HG03175 (cell line): ENCODE measurements around the gene RNF26.
A peak's percentile ranks its signal among the peaks of the same experiment; 100 is the strongest.

Experiments
- ATAC-seq: cut with Tn5 transposase; IDR thresholded peaks from one replicate; pipeline ENCODE4 v1.9.1; 2021; ENCODE audit warnings: mild to moderate bottlenecking, moderate library complexity; ENCODE audit not compliant: unreplicated experiment

RNF26 gene

DNA sequence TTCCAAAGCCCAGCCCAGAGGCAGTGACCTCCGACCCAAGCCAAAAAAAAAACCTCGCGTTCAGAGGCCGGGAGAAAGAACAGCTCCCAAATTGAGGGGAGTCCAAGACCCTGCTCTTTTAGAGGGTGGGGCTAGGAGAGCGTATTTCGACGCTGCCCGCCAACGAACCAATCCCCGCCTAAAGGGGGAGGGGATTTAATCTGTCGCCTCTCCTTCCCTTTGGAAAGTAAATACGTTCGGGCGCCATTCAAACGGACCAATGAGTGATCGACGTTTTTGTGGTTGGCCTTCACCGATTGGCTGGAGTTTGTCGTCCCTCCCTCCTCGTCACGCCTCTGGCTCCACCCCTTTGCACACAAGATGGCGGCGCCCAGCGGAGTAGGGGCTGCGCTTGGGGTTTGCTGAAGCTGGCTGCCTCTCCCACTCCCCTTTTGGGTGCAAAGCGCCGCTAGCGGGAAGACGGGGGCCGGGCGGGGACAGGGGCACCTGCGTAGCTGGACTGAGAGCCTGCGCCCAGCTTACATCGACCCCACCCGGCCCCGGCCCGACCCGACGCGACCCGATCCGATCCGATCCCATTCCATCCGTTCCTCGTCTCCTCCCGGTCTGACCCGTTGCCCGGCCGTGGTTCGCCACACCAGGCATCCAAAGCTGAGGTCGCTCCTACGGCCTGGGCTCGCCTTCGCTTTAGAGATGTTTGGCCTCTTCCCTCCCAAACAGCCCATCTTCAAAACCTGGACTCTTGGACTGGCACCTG is at the start of gene RNF26:
RNF26 (plus strand) TSS at position 354 of the 757 bp plus-strand sequence. CDS start 596 bp downstream, outside the sequence.
- ATAC-seq: peak; percentile 91

- no peak for ATAC-seq
These were observed 48.9 kb upstream of the RNF26 start for GRCh38 chr11:119285431-119285830.

DNA sequence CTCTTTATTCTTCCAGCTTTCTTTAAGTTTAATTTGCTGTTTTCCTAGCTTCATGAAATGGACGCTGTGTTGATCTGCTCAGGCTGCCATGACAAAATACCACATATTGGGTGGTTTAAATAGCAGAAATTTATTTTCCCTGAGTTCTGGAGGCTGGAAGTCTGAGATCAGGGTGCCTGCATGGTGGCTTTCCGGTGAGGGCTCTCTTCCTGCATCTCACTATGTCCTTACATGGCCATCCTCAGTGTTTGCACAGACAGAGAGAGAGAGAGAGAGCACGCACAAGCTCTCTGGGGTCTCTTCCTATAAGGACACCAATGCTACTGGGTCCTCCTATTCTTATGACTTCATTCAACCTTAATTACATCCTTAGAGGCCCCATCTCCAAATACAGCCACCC is 46.1 kb upstream of the RNF26 start:
- no peak for ATAC-seq

DNA sequence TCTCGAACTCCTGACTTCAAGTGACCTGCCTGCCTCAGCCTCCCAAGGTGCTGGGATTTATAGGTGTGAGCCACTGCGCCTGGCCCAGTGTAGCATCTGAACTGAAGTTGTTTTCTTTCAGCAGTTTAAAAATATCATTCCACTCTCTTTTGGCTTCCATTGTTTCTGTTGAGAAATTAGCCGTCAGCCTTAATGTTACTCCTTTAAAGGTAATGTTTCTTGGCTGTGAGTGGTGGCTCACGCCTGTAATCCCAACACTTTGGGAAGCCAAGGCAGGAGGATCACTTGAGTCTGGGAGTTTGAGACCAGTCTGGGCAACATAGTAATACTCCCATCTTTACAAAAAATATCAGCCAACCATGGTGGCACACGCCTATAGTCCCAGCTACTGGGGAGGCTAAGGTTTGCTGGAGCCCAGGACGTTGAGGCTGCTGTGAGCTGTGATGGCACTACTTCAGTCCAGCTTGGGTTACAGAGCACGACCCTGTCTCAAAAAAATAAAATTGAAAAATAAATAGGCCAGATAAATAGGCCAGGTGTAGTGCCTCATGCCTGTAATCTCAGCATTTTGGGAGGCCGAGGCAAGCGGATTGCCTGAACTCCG is 43.3 kb upstream of the RNF26 start:
- ATAC-seq: no peak

DNA sequence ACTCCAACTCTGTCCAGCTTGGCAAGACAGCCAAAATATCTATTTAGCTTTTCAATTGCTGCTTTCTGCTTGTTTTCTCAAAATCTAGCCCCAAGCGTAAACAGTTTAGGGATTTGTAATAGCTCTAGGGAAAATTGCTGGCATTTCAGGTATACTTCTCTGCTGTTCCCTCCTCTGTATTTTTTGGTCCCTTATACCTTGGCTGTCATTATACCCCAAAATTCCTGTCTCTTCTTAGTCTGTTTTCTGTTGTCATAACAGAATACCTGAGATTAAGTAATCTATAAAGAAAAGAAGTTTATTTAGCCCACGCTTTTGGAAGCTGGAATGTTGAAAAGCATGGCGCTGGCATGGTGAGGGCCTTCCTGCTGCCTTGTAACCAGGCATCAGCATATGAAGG is 40.9 kb upstream of the RNF26 start:
- ATAC-seq: no peak

- ATAC-seq: no peak
These were observed 39.1 kb upstream of the RNF26 start for GRCh38 chr11:119295178-119295577.

GRCh38 chr11:119297938-119298337 is 36.4 kb upstream of the RNF26 start:
- no peak for ATAC-seq

- ATAC-seq: no peak
These were observed 35.6 kb upstream of the RNF26 start for GRCh38 chr11:119298726-119299125.

- no peak for ATAC-seq
These were observed 34.9 kb upstream of the RNF26 start for GRCh38 chr11:119299416-119299815.

GRCh38 chr11:119300198-119300964 is 33.9 kb upstream of the RNF26 start:
- no peak for ATAC-seq

GRCh38 chr11:119303227-119303718 is 31.1 kb upstream of the RNF26 start:
- ATAC-seq: no peak

DNA sequence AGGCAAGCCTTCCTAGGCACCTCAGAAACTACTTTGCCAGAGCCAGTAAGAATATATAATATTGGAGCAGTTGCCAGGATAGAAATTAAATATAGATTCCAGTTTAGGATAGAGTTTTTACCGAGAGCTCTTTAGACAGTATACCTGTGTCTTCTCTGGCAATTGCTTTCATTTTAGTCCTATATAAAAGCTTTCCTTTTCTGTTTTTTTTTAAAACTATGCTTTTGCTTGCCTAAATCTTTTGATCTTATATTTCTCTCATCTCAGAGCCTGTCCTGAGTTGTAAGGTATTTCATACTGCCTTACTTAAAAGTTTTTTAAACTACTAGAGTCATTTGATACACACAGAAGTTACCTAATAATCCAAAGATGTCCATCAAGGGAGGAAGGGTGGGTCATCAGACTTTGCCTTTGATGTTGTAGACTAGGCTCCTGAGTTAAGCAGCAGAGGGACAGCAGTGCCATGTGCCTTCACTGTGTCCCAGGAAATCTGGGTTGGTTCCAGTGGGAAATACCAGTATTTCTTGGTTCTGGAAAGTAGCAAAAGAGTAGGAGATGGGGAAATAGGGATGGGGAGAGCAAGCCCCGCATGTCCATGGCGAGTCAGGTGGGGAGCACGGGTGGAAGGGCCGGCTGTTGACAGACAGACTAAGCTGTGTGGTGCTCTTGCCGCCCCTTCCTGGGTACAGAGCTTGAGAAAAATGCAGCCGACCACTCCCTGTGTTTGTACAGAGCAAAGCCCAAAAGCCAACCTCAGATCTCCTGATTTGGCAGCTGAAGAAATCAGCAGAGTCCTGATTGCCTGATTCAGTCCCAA is 28.6 kb upstream of the RNF26 start:
- ATAC-seq: no peak

DNA sequence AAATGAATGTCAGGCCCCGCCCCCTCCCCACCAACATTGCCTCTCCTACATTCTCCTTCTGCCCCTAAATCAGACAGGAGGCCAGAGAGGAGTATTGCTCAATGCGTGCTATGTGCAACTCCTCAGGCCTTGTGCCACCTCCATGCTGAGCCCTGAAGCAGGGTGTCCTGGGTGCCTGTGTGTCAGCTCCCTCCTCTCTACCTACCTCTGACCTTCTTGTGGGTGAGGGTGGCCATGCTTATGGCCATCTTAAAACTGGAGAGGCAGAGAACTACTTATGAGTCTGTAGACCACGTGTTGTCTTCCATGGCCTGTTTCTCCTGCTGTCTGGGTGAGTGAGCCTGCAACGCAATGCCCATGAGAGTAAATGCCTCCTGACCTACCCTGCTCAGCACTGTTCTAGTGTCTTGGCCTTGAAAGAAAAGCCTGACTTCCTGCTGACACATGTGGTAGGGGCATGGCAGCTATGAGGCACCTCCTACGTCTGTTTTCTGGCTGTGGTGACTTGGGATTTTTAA is 27.9 kb upstream of the RNF26 start:
- ATAC-seq: no peak

DNA sequence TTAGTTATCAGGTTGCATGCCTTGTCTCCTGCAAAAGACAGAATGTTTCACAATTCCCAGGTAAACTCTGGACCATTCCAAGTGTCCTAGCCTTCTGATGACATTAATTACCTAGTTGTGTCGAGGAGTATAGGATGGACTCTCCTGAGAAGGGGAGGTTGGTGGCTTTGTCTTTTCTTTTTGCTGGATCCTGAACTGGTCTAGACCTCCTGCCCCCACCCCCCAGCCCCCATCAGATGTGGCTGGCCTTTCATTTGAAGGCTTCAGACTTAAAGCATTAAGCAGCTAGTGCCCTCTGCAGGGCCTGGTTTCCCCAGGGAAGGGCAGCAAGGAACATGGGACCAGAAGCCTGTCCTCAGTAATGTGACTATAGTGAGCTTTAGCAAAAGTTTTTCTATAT is 27.1 kb upstream of the RNF26 start:
- no peak for ATAC-seq

DNA sequence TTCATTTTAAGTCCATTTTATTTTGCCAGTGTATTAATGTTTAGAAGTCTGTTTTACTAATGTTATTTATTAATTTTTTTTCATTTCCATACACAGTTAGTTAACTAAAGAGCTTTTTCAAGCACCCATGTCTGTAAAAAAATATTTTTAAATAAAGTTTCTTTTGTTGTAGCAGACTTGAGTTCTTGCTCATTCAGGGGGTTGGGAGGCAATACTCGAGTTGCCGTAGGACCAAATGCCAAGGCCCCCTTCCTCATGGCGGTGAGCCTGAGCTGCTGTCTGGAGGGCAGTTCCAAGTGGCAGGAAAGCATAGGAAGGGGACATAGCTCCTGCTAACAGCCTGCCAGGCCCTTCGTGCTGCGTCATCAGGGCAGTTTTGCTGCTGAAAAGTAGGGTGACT is 26.4 kb upstream of the RNF26 start:
- no peak for ATAC-seq

DNA sequence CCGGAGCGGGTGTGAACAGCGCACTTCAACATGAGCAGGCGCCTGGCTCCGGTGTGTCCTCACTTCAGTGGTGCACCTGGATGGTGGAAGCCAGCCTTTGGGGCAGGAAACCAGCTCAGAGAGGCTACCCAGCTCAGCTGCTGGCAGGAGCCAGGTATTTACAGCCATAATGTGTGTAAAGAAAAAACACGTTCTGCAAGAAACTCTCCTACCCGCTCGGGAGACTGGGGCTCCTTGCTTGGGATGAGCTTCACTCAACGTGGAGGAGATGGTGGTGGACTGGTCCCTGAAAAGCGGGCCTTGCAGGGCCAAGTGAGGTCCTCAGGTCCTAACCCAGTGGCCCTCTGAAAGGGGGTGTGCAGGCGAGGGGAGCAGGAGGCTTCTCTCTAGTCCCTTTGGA is 24.9 kb upstream of the RNF26 start:
- no peak for ATAC-seq

DNA sequence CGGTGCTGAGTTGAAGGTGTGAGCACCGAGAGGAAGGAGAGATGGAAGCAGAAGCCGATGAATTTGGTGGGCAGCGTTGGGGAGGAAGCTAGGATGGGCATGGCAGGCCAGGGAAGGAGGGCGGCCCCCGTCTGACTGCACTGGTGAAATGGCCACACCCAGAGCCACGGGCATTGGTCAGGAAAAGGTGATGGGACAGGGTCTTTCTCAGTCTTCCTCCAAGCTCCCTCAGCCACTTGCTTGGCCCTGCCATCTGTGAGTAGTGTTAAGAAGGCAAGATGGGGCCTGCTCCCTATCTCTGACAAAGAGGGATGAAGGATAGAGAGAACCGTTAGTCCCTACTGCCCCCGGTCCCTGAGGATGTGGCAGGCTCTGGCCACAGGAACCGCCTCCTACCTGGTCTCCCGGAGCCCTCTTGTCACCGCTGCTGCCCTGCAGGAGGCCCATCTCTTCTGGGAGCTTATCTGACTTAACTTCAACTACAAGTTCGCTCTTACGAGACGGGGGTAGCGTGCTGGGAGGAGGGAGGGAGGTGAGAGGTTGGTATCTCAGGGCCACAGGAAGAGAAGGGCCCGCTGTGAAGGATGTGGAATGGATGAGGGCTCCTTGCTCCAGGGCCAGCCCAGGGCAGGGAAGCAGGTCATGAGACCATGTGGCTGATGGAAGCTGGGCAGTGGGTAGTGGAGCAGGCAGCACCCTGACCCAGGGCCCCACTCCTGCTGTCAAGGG is 24.2 kb upstream of the RNF26 start:
- no peak for ATAC-seq

DNA sequence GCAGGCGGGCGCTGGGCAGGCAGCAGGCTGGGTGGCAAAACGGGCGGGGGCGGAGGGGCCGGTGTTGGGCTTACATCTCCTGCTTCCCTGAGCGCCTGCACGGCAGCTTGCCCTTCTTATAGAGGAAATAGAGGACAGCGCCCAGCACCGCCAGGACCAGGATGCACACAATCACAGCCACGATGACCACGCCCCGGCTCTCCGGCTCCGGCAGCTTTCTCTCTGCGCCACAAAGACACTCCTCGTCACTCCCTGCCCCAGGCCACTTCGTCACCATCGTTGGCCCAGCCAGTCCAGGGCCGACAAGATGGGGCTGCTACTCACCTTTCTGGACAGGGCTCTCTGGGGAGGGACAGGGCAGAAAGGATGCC is 23.7 kb upstream of the RNF26 start:
- no peak for ATAC-seq

- no peak for ATAC-seq
These were observed 19.6 kb upstream of the RNF26 start for GRCh38 chr11:119314726-119315125.
